ENCODE measurements around the gene ASB1.

Gene ASB1

DNA sequence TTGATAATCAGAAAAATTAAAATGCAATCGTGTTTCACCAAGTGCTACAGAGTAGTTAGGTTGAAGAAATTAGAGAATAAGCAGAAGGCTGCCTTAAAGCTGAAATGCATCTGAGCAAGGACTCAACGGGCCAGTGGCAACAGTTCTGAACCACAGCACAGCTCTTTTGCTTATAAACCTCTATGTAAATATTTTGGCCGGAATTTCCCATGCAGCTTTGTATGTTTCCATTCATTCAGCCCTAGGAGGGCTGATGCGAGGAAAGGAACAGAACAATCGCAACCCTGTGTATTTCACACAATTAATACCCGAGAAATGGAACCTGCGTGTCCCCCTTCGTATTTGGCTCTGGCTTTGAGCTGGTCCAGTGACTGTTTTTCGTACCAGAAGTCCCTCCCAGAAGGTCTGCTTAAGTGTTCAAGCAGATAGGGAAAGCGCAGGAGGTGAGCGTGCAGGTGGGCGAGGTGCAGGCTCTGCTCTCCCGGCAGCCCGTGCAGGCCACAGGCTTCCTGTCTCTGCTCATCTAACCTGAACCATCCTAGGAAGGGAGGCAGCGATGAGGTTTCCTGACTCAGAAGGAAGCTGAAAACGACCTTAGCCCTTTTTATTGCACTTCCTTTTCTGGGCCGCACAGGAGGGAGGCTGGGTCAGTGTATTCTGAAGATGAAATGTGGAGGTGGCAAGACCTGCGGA is 67.3 kb downstream of the ASB1 start:
- DNase-seq (ENCODE audit: low read depth in 1 of 2, low spot score in 1 of 2) = peak in 1 of 2 experiments; percentile 26
- H3K27me3 ChIP-seq (ENCODE audit: insufficient read depth, poor library complexity, severe bottlenecking) = no peaks in the 10 kb centered on the region
- H3K27ac ChIP-seq (replicated peaks) = no peak overlapping the region
- TF ChIP-seq, protein P1, sequence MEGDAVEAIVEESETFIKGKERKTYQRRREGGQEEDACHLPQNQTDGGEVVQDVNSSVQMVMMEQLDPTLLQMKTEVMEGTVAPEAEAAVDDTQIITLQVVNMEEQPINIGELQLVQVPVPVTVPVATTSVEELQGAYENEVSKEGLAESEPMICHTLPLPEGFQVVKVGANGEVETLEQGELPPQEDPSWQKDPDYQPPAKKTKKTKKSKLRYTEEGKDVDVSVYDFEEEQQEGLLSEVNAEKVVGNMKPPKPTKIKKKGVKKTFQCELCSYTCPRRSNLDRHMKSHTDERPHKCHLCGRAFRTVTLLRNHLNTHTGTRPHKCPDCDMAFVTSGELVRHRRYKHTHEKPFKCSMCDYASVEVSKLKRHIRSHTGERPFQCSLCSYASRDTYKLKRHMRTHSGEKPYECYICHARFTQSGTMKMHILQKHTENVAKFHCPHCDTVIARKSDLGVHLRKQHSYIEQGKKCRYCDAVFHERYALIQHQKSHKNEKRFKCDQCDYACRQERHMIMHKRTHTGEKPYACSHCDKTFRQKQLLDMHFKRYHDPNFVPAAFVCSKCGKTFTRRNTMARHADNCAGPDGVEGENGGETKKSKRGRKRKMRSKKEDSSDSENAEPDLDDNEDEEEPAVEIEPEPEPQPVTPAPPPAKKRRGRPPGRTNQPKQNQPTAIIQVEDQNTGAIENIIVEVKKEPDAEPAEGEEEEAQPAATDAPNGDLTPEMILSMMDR (IDR thresholded peaks at IDR 0.05; ENCODE audit: insufficient read depth, low read length) = no peak
- TF ChIP-seq POLR2AphosphoS5 (IDR thresholded peaks at IDR 0.05; ENCODE audit: low read depth) (no peak), SPI1 (IDR thresholded peaks at IDR 0.05; ENCODE audit: borderline replicate concordance, low read depth) (no peak), GABPA (IDR thresholded peaks at IDR 0.05; ENCODE audit: low read depth) (no peak)
- TF ChIP-seq, protein P2, sequence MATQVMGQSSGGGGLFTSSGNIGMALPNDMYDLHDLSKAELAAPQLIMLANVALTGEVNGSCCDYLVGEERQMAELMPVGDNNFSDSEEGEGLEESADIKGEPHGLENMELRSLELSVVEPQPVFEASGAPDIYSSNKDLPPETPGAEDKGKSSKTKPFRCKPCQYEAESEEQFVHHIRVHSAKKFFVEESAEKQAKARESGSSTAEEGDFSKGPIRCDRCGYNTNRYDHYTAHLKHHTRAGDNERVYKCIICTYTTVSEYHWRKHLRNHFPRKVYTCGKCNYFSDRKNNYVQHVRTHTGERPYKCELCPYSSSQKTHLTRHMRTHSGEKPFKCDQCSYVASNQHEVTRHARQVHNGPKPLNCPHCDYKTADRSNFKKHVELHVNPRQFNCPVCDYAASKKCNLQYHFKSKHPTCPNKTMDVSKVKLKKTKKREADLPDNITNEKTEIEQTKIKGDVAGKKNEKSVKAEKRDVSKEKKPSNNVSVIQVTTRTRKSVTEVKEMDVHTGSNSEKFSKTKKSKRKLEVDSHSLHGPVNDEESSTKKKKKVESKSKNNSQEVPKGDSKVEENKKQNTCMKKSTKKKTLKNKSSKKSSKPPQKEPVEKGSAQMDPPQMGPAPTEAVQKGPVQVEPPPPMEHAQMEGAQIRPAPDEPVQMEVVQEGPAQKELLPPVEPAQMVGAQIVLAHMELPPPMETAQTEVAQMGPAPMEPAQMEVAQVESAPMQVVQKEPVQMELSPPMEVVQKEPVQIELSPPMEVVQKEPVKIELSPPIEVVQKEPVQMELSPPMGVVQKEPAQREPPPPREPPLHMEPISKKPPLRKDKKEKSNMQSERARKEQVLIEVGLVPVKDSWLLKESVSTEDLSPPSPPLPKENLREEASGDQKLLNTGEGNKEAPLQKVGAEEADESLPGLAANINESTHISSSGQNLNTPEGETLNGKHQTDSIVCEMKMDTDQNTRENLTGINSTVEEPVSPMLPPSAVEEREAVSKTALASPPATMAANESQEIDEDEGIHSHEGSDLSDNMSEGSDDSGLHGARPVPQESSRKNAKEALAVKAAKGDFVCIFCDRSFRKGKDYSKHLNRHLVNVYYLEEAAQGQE (IDR thresholded peaks at IDR 0.05; ENCODE audit: insufficient replicate concordance, low read depth) = no peak
- no peak overlapping the region for H3K4me3 ChIP-seq (replicated peaks; ENCODE audit: insufficient read depth, low read length)

DNA sequence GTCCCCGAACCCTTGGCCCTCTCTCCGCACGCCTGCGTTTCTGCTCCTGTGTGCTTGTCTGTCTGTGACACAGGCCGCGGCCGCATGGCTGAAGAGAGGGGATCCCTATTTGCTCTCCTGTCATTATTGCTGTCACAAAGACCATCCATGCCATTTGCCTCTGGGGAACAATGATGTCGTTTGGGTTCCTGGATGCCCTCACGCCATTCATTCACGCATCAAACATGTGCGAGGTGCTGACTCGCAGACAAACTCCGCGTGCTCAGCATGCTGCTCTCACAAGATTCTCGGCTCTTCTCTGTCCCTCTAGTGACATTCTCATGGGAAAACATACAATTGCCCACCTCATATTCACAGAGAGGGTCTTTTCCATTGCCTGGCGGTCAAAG is 67.8 kb downstream of the ASB1 start:
- H3K27ac ChIP-seq (replicated peaks) = no peak overlapping the region
- no peaks in the 10 kb centered on the region for H3K27me3 ChIP-seq (ENCODE audit: insufficient read depth, poor library complexity, severe bottlenecking)
- TF ChIP-seq SPI1 (IDR thresholded peaks at IDR 0.05; ENCODE audit: borderline replicate concordance, low read depth) = no peak
- no peak for TF ChIP-seq POLR2AphosphoS5 (IDR thresholded peaks at IDR 0.05; ENCODE audit: low read depth)
- TF ChIP-seq, protein P2 (IDR thresholded peaks at IDR 0.05; ENCODE audit: insufficient replicate concordance, low read depth) = no peak
- TF ChIP-seq GABPA (IDR thresholded peaks at IDR 0.05; ENCODE audit: low read depth) = no peak
- TF ChIP-seq, protein P1 (IDR thresholded peaks at IDR 0.05; ENCODE audit: insufficient read depth, low read length) = no peak
- DNase-seq (ENCODE audit: low read depth in 1 of 2, low spot score in 1 of 2) = no peak
- no peak overlapping the region for H3K4me3 ChIP-seq (replicated peaks; ENCODE audit: insufficient read depth, low read length)

GRCh38 chr2:238495422-238495821 is 68.7 kb downstream of the ASB1 start:
- H3K4me3 ChIP-seq (replicated peaks; ENCODE audit: insufficient read depth, low read length) = no peak overlapping the region
- H3K27ac ChIP-seq (replicated peaks) = no peak overlapping the region
- TF ChIP-seq POLR2AphosphoS5 (IDR thresholded peaks at IDR 0.05; ENCODE audit: low read depth) (no peak), SPI1 (IDR thresholded peaks at IDR 0.05; ENCODE audit: borderline replicate concordance, low read depth) (no peak), GABPA (IDR thresholded peaks at IDR 0.05; ENCODE audit: low read depth) (no peak)
- TF ChIP-seq, protein P2 (IDR thresholded peaks at IDR 0.05; ENCODE audit: insufficient replicate concordance, low read depth) = no peak
- TF ChIP-seq, protein P1 (IDR thresholded peaks at IDR 0.05; ENCODE audit: insufficient read depth, low read length) = no peak
- H3K27me3 ChIP-seq (ENCODE audit: insufficient read depth, poor library complexity, severe bottlenecking) = no peaks in the 10 kb centered on the region
- no peak for DNase-seq (ENCODE audit: low read depth in 1 of 2, low spot score in 1 of 2)

Measured in HL-60 (cell line).